ENCODE measurements around the gene EMID1.
A peak's percentile ranks its signal among the peaks of the same experiment; 100 is the strongest.
"Not testable (repeated sequence)": the region's sequence is repeated elsewhere in the genome, so short reads cannot be mapped to it uniquely, and the experiment has no call there.

The EMID1 gene

DNA sequence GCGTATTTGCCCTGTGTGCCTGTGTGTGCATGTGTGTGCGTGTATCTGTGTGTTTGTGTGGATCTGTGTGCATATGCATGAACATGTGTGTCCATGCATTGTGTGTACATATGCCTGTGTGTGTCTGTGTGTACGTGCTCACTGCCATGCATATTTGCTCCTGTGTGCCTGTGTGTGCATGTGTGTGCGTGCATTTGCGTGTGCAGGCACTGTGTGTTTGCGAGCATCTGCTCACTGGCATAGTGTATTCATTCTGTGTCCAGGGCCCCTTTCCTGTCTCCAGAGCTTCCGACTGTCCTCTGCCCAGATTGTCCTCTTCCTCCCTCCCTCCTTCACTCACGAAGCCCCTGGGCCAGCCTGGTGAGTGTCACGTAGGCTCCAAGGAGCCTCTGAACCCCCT lies 5.8 kb downstream of the EMID1 start:
- DNase-seq = no peak

DNA sequence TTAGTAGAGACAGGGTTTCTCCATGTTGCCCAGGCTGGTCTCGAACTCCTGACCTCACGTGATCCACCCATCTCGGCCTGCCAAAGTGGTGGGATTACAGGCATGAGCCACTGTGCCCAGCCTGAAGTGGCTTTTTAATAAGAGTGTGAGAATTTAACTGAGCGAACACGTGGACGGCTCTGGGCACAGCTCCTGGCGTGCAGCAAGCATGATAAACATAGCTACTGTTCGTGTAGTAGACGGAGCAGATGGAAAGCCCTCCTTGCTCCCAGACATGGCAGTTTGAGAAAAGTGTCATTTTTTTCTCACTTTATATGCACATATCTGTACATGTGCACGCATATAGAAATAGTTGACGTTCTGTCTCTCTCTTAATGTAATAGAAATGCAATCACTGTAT lies 7.0 kb downstream of the EMID1 start:
- DNase-seq = no peak

DNA sequence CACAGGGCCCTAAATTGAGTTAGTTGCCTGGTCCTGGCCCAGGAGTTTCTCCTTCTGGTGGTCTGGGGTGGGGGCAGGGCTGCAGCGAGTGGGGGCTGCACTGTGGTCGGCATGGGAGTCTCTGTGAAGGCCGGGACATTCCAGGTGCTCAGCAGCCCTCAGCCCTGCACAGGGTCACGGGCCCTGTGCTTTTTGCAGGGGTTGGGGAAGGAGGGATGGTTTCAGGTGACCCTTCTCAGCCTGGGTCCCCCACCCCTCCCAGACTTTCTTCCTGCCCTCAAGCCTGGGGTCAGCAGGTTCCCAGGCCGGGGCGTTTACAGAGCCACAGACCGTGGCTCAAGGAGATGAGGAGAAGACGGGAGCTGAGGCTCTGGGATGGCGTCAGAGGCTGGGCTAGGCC lies 7.8 kb downstream of the EMID1 start:
- DNase-seq = no peak

GRCh38 chr22:29214232-29214631 lies 8.5 kb downstream of the EMID1 start:
- DNase-seq = no peak

- no peak for DNase-seq
These were observed 9.5 kb downstream of the EMID1 start for GRCh38 chr22:29215012-29215860.

DNA sequence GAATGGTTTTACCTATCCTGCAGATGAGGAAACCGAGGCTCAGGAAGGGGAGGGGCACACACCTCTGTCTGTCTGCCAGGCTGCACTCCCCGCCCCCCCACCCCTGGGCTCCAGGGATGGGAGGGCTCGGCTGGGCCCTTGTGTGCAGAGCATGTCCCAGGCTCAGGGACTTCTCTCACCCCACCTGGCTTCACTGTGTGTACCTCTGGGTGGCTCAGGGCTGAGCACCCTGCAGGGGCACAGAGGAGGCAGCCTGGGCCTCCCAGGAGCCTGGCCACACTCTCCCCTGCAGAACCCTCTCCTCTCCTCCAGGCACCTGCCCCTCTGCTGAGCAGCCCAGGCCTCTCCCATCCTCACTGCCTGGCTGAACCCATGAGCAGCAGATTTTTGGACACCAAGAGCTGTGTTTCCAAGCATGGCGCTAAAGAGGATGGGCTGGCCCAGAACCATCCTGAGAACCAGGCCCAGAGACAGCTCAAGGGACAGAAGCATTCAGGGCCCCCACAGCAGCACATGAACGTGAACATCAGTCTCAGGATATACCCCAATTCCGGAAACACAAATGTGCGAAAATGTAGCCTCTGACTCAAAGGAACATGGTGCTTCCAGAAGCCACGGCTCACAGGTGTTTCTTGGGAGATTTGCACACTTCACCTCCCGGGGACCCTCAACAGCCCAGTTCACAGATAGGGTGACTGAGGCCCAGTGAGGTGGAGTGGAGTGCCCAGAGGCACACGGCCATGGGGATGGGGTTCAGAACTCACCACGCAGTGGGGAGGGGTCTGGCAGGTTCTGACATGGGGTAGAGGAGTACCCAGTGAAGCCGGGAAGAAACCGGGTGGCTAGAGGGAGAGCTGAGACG lies 10.5 kb downstream of the EMID1 start:
- no peak for DNase-seq

- DNase-seq = peak; percentile 2
These were observed 11.4 kb downstream of the EMID1 start for GRCh38 chr22:29216873-29217666.

DNA sequence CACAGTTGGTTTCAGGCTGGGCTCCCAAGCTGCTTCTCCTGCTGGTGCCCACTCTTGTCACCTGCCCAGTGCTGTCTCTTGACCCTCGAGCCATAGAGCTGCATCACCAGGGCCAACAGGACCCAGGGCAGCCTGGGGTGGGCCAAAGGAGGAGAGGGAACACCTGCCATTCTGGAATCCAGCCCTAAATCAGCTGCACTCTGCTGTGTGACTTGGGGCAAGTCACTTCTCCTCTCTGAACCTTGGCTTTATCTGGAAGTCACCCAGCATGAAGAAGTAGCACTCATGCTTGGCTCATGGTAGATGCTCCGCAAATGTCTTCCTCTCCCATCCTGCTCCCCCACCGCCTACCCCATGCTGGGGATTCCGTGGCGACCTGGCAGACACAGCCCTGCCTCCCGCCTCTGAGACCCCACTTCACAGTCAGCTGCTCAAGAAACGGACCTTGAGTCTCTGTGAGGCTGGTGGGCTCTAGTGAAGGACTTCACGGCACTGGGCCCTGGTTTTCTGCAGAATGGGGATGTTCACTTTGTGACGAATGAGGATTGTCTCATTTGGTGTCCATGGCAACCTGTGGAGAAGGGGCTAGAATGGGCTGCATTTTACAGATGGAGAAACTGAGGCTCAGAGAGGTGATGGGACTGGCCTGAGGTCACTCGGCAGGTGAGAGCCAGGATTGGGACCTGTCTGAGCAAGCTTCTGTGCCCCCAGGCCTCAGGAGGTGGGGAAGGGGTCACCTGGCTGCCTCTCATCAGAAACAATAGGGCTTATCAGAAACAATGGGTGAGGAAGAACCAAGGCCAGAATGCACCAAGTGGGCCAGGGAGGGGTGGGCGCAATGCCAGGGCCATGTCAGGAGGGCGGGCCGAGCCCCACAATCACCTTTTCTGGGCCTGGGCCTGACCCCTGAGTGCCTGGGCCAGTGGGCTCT lies 12.4 kb downstream of the EMID1 start:
- no peak for DNase-seq

- DNase-seq = no peak
These were observed 13.2 kb downstream of the EMID1 start for GRCh38 chr22:29218758-29219408.

GRCh38 chr22:29219409-29219782 lies 13.7 kb downstream of the EMID1 start:
- DNase-seq = not testable (repeated sequence)

DNA sequence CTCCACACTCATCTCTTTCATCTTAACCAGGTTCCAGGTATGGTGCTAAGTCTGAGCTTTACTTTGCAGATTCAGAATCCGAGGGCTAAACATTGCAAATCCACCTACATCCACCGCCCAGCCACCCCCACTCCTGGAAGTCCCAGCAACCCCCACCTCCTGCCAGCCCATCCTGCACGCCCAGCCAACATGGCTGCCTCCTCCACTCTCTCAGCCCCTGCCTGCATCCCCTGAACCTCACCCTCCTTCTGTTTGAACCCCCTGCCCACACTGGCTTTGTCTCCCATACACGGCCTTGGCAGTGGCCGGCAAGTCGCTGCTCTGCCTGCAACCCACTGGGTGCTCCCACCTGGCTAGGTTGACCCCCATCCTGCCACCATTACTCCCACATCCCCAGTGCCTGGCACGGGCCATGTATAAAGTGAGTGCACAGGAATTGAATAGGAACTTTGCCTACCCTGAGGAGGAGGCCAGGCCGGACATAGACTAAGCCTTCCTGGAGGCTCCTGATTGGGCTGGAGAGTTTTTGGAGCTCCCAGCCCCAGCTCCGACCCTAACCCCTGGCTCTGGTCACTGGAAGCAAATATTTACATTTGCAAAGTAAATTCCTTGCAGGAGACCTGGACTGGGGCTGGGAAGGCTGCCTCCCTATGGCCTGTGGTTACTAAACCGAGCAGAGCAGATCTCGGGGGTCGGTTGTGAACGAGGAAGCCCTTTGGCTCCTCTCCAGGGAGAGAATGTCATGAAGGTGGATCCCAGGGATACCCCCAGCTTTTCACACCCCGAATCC lies 14.4 kb downstream of the EMID1 start:
- DNase-seq = no peak

DNA sequence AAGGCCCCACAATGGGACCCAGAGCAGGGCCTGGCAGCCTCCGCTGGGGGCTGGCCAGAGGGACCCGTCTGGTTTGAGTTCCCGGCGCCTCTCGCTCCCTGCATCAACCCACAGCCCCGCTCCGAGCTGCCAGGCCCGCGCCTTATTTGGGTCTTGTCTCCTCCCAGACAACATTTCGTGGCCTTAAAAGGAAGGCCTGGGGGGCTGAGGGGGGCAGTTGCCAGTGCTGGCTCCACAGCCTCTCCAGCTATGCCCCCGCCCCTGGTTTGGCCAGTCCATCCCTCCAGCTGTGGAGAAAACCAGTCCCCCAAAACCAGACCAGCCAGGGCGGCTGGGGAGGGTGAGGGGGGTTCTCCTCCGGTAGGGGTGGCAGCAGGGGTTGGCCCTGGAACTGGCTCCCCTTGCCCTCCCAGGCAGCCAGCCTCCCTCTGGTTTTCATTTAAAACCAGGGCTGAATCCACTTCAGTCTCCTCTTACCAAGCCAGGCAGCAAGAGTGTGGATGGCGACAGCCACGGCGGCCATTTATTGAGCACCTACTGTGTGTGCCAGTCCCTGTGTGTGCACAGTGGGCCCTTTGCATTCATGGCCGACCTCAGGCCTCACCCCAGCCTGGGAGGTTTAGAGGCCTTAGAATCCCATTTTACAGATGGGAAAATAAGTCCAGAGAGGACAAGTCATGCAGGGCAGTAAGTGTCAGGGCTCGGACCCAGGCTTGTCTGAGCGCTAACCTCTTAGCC lies 18.6 kb downstream of the EMID1 start:
- DNase-seq = no peak

GRCh38 chr22:29224859-29225410 lies 19.2 kb downstream of the EMID1 start:
- no peak for DNase-seq

DNA sequence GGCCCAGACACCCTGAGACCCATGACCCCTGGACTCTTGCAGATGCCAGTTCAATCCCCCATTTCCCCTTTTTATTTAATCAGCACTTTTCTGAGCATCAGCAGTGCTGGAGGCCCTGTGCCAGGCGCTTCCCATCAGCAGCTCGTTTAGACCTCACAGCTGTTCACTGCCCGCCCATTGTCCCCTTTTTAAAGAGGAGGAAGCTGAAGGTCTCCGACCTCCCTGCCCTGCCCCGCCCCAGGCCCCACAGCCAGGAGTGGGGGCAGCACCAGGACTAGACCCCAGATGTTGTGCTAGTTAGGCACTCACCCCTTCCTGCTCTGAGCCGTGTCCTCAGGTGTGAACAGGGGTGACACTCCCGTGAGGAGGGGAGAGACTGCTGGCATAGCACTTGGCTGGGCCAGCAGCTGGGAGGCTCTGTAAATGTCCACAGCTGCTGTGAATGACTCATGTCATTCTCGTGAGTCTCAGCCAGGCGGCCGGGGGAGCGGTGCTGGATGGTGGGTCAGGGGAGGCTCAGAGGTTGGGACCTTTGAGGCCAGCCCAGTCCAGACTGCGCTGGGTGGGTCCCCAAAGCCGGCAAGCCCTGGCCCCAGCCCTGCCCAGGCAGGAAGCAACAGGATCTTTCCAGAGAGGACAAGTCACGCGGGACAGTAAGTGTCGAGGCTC lies 19.9 kb downstream of the EMID1 start:
- peak; percentile 7 for DNase-seq

GRCh38 chr22:29226351-29226981 lies 20.8 kb downstream of the EMID1 start:
- no peak for DNase-seq

- no peak for DNase-seq
These were observed 25.5 kb downstream of the EMID1 start for GRCh38 chr22:29230972-29231875.

Data from midbrain (tissue), 1 donor.